ENCODE measurements around the gene LGSN.

LGSN gene

DNA sequence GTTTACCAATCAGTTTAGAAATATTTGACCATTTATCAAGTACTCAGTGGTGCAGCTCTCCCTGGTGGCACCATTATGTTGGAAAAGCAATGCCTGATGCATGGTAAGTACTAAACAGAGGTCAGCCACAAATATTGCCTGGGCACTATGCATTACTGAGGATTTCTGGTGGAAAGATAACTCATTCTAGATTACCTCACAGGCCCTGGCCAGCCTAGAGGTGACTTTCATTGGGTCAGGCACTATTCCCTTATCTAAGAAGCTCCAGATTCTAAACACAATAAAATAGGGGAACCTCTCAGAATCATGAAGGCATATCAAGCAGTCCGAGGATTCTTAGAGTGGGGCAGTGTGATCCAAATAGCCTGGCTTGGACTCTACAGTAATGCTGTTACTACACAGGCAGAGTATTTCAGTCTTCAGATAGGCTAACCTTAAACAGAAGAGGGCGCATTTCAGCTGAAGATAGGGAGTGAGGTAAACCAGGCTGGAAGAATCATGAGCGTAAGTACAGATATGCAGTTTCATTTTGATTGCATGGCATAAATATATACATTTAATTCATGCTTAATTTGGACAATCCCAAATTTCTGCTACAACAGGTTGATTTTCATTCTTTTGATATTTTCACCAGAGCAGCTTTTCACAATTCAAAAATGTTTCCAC is 12.1 kb downstream of the LGSN start:
- DNase-seq (ENCODE audit: low read depth), result peak; percentile 64
- TF ChIP-seq, protein P1, sequence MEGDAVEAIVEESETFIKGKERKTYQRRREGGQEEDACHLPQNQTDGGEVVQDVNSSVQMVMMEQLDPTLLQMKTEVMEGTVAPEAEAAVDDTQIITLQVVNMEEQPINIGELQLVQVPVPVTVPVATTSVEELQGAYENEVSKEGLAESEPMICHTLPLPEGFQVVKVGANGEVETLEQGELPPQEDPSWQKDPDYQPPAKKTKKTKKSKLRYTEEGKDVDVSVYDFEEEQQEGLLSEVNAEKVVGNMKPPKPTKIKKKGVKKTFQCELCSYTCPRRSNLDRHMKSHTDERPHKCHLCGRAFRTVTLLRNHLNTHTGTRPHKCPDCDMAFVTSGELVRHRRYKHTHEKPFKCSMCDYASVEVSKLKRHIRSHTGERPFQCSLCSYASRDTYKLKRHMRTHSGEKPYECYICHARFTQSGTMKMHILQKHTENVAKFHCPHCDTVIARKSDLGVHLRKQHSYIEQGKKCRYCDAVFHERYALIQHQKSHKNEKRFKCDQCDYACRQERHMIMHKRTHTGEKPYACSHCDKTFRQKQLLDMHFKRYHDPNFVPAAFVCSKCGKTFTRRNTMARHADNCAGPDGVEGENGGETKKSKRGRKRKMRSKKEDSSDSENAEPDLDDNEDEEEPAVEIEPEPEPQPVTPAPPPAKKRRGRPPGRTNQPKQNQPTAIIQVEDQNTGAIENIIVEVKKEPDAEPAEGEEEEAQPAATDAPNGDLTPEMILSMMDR (IDR thresholded peaks at IDR 0.05; ENCODE audit: insufficient read depth, low read depth, low read length, missing control alignments), result peak; percentile 60
- H3K4me3 ChIP-seq (ENCODE audit: low read length), result no peak overlapping the region

GRCh38 chr6:63306420-63306819 is 13.4 kb downstream of the LGSN start:
- no peak overlapping the region for H3K4me3 ChIP-seq (ENCODE audit: low read length)
- TF ChIP-seq, protein P1 (IDR thresholded peaks at IDR 0.05; ENCODE audit: insufficient read depth, low read depth, low read length, missing control alignments), result no peak
- DNase-seq (ENCODE audit: low read depth), result no peak

DNA sequence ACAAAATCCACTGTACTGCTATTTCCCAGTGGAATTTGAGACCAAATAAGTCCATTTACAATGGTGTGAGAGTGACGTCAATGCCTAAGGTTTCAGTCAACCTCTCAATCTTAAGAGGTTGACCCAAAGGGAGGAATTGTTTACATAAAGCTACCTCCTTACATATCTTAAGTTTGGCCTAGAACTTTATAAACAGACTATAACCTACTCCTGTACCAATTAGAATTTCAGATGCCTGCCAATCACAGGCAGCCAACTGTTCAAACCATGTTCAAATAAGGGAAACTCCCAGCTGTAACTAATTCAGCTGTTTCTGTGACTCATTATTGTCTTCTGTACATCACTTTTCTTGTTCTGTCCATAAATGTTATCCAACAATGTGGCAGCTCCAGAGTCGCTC is 14.5 kb downstream of the LGSN start:
- H3K4me3 ChIP-seq (ENCODE audit: low read length), result no peak overlapping the region
- TF ChIP-seq, protein P1 (IDR thresholded peaks at IDR 0.05; ENCODE audit: insufficient read depth, low read depth, low read length, missing control alignments), result no peak
- peak; percentile 19 for DNase-seq (ENCODE audit: low read depth)

DNA sequence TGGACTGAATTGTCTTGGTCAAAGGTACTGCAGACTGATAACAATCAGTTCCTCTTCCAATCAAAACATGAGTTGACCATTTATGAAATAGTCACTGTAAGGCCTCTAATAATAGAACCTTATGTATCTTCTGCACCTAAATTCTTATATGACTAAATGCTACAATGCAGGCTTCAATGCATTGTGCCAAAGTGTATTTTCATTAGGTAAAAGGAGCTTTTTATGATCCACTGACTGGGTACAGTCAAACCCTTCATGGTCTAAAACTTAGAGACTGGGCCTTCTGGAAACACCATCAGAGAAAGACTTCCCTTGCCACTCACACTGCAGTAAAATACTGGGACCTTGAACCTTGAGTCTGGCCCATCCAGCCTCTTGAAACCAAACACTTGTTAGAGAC is 16.3 kb downstream of the LGSN start:
- H3K4me3 ChIP-seq (ENCODE audit: low read length), result no peak overlapping the region
- no peak for DNase-seq (ENCODE audit: low read depth)
- TF ChIP-seq, protein P1 (IDR thresholded peaks at IDR 0.05; ENCODE audit: insufficient read depth, low read depth, low read length, missing control alignments), result no peak

- DNase-seq (ENCODE audit: low read depth), result no peak
- TF ChIP-seq, protein P1 (IDR thresholded peaks at IDR 0.05; ENCODE audit: insufficient read depth, low read depth, low read length, missing control alignments), result no peak
- no peak overlapping the region for H3K4me3 ChIP-seq (ENCODE audit: low read length)
Observed at GRCh38 chr6:63299667-63300066, 20.1 kb downstream of the LGSN start.

GRCh38 chr6:63295553-63296194 is 24.1 kb downstream of the LGSN start:
- no peak overlapping the region for H3K4me3 ChIP-seq (ENCODE audit: low read length)
- TF ChIP-seq, protein P1 (IDR thresholded peaks at IDR 0.05; ENCODE audit: insufficient read depth, low read depth, low read length, missing control alignments), result peak; percentile 50
- peak; percentile 40 for DNase-seq (ENCODE audit: low read depth)

Measured in epithelial cell of esophagus (primary cell).